GM18870 (cell line): ENCODE data around the gene SLIT3.
"Not testable (repeated sequence)": the region's sequence is repeated elsewhere in the genome, so short reads cannot be mapped to it uniquely, and the experiment has no call there.

Source experiments
- ATAC-seq: cut with Tn5 transposase; IDR thresholded peaks from one replicate; pipeline ENCODE4 v1.9.1; 2021; ENCODE audit warnings: moderate library complexity; ENCODE audit not compliant: unreplicated experiment

Gene SLIT3

DNA sequence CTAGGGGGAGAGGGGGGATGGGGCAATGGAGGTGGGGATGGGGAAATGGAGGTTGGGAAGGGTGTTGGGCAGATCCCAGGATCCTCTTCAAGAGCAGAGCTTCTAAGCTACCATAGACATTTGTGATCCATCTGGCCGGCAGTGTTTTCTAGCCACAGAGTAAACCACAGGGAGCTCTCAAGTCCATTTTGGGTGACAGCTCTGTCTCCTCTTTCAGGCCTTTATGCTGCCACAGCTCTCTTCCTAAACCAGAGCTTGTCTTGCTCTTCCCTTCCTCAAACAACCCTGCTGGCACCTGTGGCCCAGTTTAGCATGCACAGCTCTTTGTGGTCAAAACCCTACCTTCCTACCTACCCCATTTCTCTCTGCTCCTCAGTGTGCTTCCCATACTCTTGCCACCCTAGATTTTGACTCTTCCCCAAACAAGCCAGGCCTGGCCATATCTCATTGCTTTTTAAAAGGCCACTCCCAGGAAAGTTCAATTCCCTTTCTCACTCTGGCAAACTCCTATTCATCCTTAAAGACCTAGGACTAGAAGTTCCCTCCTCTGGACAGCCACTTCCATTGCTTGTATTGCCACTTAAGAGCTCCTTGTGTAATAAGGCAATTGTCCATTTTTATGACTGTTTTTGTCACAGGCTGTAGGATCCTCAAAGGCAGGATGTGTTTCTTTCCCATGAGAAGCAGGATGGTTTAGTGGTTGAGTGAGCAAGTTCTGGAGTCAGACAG, 637.5 kb downstream of the SLIT3 start:
- no peak for ATAC-seq

DNA sequence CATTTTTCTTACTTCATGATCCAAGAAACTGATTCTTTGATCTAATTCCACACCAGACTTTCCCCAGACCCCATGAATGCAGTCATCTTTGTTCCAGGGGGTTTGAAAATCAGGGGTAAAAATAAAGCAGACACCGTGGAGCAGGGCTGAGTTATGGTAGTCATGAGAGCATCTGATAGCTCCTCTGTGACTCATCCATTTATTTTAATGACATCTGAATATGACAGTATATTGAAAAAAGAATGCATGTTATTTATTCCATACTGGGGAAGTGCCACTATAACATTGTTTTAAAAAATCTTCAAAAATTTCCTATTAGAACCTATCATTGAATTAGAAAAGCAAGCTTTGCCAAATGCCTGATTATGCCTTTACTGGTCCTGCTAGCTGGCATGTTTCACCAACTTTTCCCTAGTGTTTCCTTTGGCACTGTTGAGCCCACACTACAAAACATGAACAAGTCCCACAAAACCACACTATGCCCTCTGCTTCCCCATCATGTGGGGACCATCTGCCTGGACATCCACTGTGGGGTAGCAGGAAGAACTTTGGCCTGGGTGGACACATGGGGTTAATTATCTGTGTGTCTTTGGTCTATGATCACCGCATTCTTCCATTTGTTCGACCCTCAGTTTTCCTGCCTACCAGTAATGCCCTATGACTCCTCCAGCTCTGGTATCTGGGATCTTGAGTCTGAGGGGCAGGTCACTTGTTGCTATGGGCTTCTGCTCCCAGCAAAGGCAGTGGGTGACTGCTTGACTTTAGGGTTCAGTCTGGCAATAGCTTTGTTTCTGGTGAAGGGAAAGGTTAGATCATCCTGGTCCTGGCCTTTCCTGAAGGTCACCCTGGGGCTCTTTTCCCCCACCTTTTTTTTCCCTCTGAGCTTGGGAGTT, 639.1 kb downstream of the SLIT3 start:
- ATAC-seq = no peak

DNA sequence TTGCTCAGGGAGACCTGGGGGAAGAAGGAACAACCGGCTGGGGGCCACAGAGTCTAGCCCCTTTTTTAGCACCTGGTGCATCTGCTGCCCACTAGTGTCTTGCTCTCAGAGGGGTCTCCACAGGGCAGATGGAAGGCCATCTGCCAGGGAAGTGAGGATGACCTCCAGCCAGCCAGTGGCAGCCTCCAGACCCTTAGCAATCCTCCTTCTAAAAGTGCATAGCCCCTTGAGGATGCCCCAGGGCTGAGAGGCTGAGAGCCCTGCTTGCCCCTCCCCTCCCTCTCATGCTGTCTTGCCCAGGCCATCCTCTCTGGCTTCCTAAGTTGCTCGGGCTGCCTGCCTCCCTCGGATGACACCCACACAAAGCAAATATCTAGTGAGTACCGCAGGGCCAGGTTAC, 640.2 kb downstream of the SLIT3 start:
- no peak for ATAC-seq

DNA sequence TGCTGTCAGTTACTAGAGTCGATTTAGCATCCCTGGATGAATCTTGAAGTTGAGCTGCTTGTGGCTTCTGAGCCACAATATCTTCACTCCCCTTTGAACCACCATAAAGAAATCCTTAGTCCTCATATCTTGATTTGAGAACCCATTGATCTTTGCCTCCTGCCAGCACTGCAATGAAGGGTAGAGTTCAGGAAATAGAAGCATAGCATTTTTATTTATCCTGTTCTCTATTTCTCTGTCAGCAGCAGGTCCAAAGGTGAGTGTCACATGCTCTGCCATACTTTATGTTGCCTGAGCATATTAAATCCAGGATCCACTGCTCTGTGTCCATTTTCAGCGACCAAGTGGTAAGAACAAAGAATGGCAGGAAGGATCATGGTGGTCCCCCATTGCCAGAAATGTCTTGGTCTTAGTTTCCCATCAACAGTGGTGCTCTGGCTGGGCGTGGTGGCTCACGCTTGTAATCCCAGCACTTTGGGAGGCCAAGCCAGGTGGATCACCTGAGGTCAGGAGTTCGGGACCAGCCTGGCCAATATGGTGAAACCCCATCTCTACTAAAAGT, 641.6 kb downstream of the SLIT3 start:
- no peak for ATAC-seq

GRCh38 chr5:168658394-168658793, 642.5 kb downstream of the SLIT3 start:
- ATAC-seq = no peak

DNA sequence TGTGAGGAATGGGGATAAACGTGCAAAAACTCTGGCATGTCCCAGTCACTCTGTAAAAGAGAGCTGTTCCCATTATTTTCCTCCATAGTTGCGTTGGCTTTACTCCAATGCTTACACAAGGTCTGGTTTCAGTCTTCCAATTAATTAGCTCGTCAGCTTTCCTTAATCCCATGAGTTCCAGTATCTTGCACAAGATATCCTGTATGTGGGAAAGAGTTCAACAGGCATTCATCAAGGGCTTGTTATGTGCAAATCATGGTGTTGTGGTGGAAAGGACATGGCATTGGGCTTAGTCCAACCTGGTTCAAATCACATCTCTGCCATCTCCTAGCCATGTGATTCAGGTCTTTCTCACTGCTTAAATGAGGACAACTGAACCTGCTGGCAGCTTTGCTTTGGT, 644.3 kb downstream of the SLIT3 start:
- ATAC-seq = no peak

- no peak for ATAC-seq
Measured at GRCh38 chr5:168655316-168655715, 645.6 kb downstream of the SLIT3 start.

GRCh38 chr5:168654211-168654721, 646.7 kb downstream of the SLIT3 start:
- ATAC-seq = no peak

DNA sequence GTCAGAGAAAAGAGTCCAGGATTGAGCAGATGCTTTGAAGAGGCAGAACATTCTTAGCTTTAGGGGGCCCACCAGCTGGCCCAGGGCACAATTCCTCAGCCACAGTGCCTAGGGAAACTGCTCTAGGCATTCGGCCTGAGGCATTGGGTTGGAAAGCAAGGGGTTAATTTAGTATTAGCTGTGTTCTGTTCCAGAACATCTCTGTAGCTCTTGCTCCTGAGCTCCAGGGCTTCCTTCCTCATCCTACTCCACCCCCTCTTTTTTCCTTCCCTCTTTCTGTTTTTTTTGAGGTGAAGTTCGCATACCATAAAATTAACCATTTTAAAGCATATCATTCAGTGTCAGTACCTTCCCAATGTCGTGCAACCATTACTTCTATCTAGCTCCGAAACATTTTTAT, 647.3 kb downstream of the SLIT3 start:
- no peak for ATAC-seq

DNA sequence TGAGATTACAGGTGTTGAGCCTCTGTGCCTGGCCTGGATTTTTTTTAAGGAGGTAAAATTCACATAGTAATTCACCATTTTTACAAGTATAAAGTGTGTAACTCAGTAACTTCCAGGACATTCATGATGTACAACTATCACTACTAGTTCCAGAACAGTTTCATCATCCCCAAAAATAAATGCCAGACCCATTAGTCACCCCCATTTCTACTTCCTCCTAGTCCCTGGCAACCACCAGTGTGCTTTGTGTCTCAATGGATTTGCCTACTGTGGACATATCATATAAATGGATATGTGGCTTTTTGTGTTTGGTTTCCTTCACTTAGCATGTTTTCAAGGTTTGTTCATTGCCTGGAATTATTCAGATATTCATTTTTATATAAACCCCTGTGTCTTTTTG, 649.3 kb downstream of the SLIT3 start:
- no peak for ATAC-seq

- no peak for ATAC-seq
Measured at GRCh38 chr5:168649306-168649705, 651.6 kb downstream of the SLIT3 start.

DNA sequence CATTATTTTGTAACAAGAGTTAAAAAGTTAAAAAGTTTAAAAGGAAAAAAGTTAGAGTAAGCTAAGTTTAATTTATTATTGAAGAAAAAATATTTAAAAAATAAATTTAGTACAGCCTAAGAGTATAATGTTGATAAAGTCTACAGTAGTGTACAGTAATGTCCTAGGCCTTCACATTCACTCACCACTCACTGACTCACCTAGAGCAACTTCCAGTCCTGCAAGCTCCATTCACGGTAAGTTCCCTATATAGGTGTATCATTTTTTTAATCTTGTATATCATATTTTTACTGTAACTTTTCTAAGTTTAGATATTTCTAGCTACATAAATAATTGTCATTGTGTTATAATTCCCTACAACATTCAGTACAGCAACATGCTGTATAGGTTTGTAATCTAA, 652.4 kb downstream of the SLIT3 start:
- ATAC-seq = no peak

DNA sequence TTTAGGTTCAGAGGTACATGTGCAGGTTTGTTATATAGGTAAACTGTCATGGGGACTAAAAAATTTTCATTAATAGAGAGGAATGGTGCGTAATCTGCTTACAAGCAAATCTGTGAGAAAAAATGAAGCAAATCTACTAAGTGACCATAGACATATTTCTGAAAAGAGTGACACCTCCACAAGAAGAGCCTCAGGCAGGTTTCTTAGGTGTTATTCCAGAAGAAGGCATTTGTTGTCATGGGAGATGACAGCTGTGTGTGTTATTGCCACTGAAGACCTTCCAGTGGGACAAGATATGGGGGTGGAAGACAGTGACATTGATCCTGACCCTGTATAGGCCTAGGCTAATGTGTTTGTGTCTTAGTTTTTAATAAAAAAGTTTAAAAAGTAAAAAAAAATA, 652.9 kb downstream of the SLIT3 start:
- no peak for ATAC-seq

- ATAC-seq = no peak
Measured at GRCh38 chr5:168647083-168647482, 653.9 kb downstream of the SLIT3 start.

DNA sequence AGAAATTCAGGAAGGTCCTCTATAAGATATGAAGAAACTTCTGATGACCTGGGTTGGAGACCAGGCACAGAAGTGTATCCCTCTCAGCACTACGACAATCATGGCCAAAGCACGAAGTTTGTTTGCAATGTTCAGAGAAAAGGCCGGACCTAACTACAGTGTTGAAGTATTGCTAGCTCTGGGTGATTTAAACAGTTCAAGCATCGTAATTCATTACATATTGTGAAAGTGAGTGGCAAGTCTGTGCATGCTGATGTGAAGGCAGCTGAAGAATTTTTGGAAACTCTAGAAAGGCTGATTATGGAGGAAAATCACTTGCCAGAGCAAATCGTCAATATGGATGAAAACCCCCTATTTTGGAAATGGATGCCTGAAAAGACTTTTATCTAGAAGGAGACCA, 654.6 kb downstream of the SLIT3 start:
- no peak for ATAC-seq

DNA sequence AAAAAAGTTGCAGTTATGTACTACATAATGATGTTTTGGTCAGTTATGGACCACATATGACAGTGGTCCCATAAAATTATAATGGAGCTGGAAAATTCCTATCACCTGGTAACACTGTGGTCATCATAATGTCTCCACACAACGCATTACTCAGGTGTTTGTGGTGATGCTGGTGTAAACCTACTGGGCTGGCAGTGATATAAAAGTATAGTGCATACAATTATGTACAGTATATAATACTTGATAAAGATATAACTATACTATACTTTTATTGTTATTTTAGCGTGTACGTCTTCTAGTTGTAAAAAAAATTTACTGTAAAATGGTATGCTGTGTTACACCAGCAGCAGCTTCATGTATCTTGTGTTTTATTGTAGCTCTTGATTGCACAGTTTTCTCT, 655.7 kb downstream of the SLIT3 start:
- no peak for ATAC-seq

DNA sequence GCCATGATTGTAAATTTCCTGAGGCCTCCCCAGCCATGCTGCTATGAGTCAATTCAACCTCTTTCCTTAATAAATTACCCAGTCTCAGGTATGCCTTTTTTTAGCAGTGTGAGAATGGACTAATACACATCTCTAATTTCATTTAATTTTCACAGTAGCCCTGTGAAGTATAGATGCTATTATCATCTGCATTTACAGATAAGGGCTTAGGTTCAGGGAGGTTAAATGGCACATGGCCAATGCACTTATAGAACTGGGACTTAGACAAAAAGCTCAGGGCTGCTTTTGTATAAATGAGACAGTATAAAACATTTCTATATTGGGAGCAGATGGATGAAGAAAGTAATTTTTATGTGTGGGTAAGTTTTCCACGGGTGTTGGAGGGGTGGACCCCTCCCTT, 658.9 kb downstream of the SLIT3 start:
- ATAC-seq = no peak

GRCh38 chr5:168638846-168639245, 662.1 kb downstream of the SLIT3 start:
- ATAC-seq = not testable (repeated sequence)

GRCh38 chr5:168637793-168638192, 663.1 kb downstream of the SLIT3 start:
- no peak for ATAC-seq

DNA sequence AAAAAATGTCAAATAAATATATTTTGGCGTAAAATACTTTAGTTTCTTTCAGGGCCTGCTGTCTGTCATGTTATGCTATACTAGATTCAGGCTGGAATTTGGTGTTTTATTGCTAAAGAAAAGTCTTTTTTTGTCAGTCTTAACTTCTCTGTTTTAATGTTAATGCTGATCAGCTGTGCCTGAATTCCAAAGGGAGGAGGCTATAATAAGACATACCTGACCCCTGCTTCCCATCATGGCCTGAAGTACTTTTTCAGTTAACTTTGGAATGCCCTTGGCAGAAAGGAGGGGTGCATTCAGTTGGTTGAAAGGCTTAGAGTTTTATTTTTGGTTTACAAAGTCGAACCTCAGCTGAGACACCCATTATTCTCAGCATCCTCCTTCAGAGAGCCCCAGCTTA, 663.7 kb downstream of the SLIT3 start:
- no peak for ATAC-seq

- ATAC-seq = not testable (repeated sequence)
Measured at GRCh38 chr5:168630958-168631357, 670.0 kb downstream of the SLIT3 start.
